H1 (cell line): ENCODE data around the gene RMC1.

Source experiments
- CTCF ChIP-seq, 3 experiments: IDR thresholded peaks; 1 replicate in 2 of 3; 2 replicates in 1 of 3; pipeline versions ENCODE4 v1.5.1 to v1.6.1; 2011; ENCODE audit warnings: low read length in 3 of 3, mild to moderate bottlenecking in 3 of 3, inconsistent platforms in 2 of 3, low read depth in 1 of 3, moderate library complexity in 1 of 3; ENCODE audit not compliant: insufficient read depth in 1 of 3; ENCODE audit errors: control extremely low read depth in 1 of 3
- EZH2 ChIP-seq: fragments of 200-600 bp; sonication (generic); IDR thresholded peaks from 2 replicates; pipeline ENCODE4 v1.7.1; 2012; ENCODE audit warnings: low read depth, mild to moderate bottlenecking, moderate library complexity, low read length, inconsistent platforms; ENCODE audit not compliant: severe bottlenecking
- POLR2A ChIP-seq, 2 experiments: IDR thresholded peaks; 1 replicate in 1 of 2; 2 replicates in 1 of 2; pipeline ENCODE4 v1.6.1; 2011; ENCODE audit warnings: low read depth in 2 of 2, low read length in 2 of 2, mild to moderate bottlenecking in 2 of 2; ENCODE audit errors: control extremely low read depth in 1 of 2
- RFX5 ChIP-seq: IDR thresholded peaks from 2 replicates; pipeline ENCODE4 v1.6.1; 2011; ENCODE audit warnings: low read depth, low read length, improper control_type of control experiment, borderline replicate concordance
- SUZ12 ChIP-seq: fragments of 200-600 bp; sonication (generic); IDR thresholded peaks from 2 replicates; pipeline ENCODE4 v1.6.1; 2012; ENCODE audit warnings: mild to moderate bottlenecking, inconsistent platforms, low read length, moderate library complexity, mixed read lengths
- TCF12 ChIP-seq: IDR thresholded peaks from 2 replicates; pipeline ENCODE4 v1.6.1; 2011; ENCODE audit warnings: low read depth, mild to moderate bottlenecking, low read length

DNA sequence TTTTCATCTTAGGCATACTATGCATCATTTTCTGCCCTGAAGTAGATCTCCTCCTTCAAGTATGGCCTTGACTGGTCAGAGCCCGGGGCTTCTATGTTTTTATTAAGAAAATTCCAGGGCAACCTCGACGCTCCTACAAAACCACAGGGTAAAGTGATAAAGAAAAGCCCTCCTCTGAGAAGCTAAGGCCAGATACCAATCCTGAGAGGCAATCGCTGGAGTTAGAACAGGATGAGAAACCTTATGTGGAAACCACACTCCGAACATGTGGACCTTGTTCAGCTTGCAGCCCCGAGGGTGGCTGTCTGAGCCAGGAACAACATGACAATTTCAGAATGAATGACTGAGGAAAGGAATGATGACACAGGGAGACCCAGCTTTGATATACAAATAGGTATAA is 35.6 kb downstream of the RMC1 start:
- TF ChIP-seq CTCF (IDR thresholded peaks at IDR 0.05; ENCODE audit: control extremely low read depth in 1 of 3, insufficient read depth in 1 of 3, low read depth in 1 of 3, low read length in 3 of 3) (no peak), EZH2 (no peak), SUZ12 (no peak), TCF12 (no peak), POLR2A (IDR thresholded peaks at IDR 0.05; ENCODE audit: control extremely low read depth in 1 of 2, low read depth in 2 of 2, low read length in 2 of 2) (no peak), RFX5 (no peak)
